GM19351 (cell line): ENCODE measurements around the gene CACNA1C.

Source experiments
- ATAC-seq: cut with Tn5 transposase; IDR thresholded peaks from one replicate; pipeline ENCODE4 v1.9.1; 2021; ENCODE audit warnings: mild to moderate bottlenecking, moderate library complexity; ENCODE audit not compliant: unreplicated experiment

CACNA1C gene

DNA sequence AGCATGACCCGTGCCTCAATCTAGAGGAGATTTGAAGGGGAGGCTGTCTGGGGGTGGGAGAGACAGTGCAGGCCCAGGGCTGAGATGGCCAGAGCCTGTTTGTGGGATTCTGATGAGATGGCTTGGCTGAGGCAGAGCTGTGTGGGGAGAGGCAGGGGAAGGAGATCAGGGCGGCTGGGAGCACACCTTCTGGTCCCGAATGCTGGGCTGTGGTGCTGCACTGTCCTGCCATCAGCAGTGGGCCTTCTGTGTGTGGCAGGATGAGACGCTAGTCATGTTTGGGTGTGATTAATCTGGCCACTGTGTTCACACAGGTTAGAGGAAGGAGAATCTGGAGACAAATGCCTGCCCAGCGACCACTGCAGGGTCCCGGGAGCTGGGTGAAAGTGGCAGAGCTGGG, 300.9 kb downstream of the CACNA1C start:
- ATAC-seq, result no peak

DNA sequence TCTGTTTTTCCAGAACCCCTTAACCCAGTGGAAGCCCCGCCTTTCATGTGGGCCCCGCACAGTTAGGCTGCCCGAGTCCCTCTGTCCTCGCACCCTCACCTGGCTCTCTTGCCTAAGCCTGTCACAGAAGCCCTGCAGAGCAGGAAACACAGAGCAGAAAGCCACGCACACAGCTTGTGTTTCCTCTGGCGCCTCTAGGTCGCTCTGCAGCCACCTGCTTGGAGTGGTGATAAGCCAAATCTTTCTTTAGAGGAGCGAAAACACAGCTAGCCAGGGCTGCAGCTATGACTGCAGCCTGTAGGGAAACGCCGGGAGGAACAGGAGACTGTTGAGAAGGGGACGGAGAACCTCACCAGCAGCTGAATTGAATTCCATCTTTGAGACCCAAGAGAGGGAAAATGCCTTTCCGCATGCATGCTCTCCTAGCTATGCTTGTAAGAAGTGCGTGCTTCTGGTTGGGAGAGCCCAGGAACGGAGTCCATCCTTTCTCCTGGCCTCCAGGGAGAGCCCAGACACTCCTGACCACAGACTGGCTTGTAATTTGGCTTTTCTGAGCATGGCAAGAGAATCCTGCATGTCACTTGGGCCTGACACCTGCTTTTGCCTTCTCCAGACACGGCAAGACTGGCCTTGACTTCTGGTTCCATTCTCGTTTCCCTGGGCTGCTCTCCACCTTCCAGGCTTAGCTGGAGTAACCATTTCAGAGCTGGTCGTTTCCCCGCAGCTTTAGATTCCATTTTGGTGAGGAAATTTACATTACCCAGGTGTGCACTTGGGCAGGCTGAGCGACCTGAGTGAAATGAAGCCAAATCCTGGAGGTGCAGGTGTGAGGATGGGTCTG, 301.6 kb downstream of the CACNA1C start:
- ATAC-seq, result no peak

DNA sequence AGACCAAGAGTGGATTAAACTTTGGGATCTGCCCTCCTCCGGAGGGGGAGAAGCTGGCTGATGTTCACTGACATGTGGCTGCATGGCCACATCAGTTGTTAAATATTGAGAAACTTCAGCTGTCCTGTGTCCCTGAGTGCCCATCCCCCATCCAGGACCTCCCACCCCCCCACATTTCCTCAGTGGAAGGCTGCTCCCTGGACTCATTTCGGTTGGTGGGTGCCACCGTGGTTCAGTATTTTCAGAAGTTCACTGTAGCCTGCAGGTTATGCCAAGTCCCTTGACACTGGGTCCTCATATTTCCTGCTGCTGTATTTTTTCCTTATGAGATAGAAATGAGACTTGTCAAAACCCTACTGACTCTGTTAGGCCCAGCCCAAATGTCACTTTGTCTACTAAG, 302.4 kb downstream of the CACNA1C start:
- ATAC-seq, result no peak

DNA sequence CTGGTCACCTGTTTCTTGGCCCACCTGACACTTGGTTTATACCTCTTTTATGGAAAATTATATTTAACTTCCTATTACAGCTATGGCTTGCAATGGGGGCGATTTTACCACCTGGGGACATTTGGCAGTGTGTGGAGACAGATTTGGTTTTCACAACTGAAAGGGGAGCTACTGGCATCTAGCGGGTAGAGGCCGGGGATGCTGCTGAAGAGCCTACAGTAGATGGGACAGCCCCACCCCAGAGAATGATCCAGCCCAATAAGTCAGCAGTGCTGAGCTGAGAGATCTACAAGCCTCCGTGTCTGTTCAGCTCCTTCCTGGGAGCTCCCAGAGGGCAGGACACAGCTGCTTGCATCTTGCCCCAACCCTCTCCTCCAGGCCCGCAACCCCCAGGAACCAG, 302.8 kb downstream of the CACNA1C start:
- ATAC-seq, result no peak

DNA sequence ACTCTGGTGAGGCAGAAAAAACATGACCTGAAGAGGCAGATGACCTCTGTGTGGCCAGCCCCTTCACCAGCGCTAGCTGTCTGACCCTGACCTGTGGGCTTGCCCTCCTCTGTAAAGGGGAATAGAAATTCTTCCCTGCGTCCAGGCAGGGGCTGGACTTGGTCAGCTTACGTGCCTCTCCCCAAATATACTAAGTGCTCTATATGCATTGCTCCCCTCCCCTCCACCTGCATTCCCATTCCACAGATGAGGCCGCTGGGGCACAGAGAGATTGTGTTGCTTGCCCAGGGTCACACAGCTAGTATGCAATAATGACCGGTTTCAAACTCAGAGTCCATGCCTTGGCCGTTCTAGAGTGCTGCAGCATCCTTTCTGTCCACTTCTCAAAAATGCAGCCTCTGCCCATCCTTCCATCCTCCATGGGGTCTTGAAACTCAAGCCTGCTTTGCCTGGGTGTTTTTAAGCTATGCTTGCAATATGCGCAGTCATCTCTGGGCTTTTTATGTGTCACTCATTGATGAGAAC, 303.9 kb downstream of the CACNA1C start:
- no peak for ATAC-seq

DNA sequence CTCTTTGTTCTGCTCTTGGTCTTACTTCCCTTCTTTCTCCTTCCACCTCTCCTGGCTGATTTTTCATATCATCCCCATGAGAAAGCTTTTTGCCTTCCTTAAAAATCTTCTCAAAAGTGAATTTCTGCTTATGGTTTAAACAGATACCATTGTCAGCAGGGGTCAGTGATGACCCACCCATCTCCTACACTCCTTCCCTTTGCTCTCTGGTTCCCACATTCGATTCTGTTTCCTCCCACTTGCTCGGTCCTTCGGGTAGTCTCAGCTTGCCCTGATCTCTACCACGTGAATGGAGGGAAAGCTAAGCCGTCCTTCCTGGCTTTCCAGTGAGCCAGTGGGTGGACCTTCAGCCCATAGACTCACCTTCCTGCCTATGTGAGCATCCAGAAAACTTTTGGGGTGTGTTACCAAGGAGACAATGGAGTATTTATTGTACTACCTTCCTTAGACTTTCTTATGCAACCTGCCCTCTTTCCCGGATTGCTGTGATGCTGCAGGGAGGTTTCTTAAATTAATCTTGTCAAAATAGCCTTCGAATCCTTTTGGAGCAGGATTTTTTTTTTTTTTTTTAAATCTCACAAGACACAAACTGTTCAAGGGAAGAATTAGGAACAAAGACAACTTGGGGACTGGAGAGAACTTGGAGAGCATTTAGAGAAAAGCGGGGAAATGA, 306.3 kb downstream of the CACNA1C start:
- ATAC-seq, result no peak

DNA sequence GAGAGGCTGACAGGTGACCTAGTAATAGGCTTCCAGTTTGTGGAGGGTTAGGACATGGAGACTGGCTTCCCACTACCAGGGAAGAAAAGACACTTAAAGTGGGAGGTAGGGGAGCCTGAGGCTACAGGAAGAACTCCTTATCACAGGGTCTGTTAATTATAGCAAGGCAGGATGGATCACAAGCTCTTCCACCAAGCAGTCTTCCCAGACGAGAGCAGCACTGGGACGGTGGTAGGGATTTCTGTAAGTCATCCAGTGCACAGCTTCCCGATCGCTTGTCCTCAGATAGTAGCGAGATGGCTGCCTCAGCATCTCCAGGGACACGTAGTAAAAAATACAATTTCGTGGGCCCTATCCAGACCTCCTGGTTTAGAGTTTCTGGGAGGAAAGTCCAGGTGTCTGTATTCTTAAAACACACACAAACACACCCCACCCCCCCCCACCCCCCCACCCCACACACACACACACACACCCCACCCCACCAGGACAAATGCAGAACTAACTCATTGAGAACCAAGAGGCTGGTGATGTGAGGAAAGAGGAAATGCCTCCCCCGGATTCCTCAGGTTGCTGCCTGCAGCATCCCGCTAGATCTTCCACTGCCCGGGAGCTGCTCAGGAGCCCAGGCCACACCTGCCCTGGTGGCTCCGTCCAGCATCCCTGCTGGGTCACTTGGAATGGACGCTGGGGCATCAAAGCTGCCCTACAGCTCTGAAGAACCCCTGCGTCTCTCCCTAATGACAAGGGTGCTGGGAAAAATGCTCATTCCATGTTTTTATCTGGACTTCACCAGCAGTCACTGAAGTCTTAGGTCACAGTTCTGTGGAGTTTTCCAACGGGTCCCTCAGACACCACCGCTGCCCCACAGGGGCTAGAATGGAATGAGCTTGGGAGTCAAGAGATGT, 307.2 kb downstream of the CACNA1C start:
- no peak for ATAC-seq

DNA sequence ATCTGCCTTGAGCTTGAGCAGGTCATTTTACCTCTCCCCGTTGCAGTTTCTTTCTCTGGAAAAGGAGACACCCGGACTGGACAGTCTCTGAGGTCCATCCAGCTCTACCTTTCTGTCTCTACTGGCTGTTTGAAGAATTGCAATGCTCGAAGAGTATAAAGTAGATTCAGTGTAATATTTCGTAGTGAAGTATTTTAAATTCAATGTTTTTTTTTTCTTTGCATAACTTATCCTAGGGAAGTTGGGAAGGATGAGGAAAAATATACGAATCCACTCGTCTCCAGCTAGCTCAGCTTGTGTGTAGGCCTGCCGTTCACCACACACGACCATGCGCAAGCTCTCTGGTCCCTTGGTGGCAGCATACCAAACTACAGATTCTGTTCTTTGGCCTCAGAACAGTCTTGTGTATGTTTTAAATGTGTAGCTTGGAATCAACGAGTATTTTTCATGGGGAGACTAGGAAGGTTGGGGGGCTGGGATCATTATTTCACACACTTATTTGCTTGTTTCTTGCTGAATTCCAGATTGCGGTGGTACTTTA, 307.9 kb downstream of the CACNA1C start:
- ATAC-seq, result no peak

DNA sequence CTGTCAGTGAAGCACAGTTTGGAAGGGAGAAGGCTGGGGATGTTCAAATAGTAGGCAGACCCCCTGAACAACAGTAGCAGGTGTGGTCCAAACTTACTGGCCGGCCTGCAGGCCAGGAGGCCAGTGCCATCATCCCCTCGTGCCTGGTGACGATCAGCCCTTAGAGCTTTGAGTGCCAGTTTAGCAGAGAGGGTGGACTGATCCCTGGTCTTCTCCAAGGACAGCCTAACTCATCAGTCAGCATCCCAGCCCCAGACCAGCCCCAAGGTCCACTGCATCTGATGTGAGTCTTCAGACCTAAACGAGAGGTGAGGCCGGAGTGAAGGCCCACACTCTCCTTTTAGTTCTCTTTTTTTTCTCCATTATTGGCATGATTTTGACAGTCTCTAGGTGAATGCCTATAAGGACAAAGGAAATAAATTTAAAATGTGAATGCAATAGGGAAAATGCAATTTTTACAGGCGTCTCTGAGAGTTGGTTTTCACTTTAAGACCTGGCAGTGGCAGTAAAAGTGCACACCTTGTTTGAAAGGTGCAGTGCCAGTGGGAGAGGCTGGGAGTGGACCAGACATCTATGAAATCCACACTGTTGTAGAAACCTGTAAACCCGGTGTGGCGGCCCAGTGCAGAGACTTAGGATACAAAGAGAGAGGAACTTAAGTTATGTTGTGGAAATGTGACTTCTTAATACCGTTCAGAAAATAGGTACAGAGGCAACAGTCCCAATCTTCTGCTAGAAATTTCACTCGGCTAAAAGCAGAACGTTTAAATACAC, 311.2 kb downstream of the CACNA1C start:
- ATAC-seq, result no peak

DNA sequence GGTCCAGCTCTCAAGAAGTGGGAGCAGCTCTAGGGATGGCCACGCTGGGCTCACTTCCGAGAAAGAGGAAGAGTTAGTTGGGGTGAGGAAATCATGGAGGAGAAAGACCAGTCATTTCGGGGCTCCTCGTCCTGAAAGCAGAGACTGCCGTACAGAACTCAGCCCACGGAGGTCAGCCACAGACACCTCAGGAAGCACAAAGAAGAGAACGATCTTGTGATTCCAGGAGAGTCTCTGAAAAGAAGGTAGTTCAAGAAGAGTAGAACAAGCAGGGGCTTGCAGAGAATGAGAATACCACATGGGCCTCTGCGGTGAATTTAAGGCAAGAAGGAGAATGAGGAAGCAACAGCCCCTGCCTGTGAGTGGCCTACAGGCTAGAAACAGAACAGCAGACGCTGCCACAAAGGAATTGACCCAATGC, 311.9 kb downstream of the CACNA1C start:
- no peak for ATAC-seq

DNA sequence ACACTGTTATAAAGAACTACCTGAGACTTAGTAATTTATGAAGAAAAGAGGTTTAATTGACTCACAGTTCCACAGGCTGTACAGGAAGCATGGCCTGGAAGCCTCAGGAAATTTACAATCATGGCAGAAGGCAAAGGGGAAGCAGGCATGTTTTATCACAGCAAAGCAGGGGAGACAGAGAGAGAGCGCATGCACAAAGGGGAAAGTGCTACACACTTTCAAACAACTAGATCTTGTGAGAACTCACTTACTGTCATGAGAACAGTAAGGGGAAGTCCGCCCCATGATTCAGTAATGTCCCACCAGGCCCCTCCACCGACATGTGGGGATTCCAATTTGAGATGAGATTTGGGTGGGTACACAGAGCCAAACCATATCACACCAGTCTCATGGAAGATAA, 313.9 kb downstream of the CACNA1C start:
- ATAC-seq, result no peak

DNA sequence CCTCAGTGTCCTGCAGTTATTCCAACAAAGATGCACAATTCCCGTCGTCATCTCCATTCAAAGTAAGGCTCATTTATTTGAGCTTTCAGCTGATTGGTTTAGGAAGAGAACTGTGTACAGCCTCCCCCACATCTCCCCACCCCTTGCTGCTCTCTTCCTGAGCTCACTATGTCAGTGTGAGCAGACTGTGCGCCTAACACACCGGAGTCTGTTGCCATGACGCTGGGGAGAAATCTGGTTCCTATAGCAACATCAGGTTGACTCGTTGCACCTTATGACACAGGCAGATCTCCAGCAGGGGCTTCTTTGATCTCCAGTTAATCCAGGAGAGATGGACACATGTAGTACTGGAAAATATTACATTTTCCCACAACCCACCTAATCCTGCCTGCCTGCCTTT, 319.4 kb downstream of the CACNA1C start:
- no peak for ATAC-seq

DNA sequence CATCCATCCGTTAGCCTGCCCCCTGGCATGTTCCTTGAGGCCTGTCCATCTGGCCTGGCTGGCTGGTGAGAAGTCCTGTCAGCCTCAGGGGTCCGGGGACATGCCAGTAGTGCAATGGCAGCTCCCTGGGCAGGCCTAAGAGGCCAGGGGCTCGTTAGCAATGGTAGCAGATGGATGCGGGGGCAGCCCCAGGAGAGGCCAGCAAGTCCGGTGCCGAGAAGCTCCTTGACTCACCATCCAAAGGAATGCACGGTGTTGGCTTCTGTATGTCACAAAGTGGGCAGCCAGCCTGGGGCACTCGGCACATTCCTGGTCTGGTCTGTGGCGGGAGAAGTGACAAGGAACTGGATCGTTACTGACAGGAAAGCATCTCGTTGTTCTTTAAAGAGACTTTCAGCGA, 319.9 kb downstream of the CACNA1C start:
- ATAC-seq, result no peak

DNA sequence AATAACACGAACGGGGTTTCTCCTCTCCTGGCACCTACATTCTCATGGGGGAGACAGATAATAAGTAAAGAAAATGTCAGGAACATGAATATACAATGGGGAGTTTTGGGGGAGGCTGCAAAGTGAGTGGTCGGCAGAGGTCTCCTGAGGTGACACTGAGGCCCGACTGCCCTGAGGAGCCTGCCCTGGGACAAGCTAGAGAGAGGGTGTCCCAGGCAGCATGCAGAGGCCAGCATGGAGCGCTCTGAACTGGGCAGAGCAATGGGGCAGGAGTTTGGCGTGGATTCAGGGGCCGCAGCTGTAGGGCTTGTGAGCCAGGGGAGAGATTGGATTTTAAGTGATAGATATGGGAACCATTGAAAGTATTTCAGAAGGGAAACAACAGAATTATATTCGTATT, 320.5 kb downstream of the CACNA1C start:
- no peak for ATAC-seq

DNA sequence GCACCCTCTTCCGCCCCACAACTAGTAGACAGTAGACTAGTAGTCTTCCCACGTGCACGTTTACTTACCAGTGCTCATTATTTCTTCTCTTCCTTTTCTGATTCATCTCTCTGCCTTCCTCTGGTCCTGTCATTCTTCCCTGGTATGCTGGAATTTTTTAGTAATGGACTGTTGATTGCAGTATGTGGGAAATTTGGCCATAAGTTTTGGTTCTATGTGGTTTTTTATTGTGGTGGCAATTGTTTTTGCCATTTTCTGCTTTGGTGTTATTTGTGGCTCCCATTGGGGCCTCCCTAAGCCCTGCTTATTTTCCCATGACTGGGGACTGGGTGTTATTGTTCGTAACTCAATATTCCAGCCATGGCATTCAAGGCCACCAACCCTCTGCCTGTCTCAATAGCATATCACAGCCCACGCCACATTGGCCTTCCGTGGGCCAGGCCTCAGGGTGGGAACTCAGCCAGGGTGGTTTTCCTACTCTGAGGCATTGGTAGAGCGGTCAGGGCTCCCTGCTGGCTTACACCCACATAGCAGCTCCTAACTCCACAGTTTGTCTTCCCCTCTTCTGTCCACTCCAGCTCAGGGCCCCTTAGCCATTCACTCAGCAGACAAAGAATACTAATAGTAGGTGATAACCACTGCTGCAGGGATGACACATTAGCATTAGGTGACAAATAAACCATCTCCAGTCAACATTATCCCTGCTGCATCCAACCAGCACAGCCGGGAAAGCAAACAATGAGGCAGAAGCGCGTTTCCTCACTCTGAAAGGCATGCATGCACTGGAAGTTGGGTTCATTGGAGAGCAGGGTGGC, 321.5 kb downstream of the CACNA1C start:
- no peak for ATAC-seq

DNA sequence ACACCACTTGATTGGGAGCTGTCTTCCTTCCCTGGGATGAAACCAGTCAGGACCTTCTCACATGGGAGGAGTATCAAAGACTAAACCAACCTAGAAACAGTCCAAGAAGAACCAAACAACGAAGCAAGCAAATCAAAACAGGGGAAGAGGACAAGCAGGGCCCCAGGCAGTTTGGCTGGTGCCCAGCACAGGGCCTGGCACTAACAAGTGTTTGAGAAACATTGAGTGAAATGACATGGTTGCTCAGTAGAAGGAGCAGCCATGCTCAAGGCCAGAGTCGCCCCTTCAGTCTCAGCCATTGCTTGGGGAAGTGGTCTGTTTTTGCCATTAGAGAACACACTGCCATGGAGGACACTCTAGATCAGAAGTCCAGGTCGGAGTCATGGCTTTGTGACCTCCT, 323.1 kb downstream of the CACNA1C start:
- no peak for ATAC-seq

DNA sequence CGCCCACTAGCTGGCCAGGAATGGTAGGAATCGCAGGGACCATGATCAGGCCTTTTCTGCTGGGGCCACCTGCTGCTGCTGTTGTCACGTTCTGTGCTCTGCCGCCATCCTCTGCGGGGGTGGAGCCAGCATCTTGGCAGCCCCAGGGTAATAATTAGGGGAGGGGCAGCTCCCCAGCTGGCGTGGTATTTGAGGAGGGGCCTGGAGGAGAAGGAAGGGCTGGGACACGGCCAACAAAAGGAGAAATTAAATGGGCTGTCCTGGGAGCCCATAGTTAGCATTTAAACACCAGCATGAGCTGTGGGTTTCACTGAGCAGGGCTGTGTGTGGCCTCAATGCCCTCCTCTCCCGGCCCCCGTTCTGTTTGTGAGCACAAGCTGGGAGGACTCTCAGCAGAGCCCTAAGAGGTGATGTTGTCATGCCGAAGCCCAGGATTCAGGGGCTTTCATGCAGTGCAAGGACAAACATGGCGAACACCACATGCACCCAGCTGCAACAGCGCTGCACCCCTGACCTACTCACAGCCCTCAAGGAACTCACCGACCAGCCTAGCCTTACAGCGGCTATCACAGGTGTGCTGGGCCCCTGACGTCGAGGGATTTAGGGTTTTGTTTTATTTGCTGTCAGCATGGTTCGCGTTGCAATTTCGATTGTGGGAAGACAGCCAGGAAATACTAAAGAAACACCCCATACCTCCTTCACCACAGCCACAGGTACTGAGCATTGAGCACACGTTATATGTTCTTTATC, 324.3 kb downstream of the CACNA1C start:
- ATAC-seq, result no peak

DNA sequence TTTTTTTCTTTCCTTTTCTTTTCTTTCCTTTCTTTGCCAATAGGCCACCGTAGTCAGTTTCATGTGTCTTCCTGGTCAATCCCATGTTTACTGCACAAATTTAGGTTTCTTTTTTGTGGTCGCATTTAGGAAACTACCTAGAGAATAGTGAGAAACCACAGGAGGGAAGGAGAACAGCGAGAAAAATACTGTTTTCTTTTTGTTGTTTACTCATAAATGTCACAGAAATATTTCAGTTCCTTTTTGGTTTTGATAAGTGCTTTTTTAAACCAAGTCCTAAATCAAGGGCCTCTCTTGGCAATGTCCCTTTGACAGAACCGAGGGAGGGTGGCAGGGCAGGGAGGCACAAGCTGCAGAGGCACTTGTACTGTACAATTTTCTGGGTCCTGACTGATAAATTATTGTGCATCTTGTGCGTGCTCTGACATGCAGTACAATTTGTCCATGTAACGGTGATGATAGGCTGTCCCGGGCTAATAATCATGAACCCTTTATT, 326.1 kb downstream of the CACNA1C start:
- ATAC-seq, result peak; percentile 47
